KOPT-K1 (cell line): Measurements from ENCODE around the gene SRSF6.
A peak's percentile ranks its signal among the peaks of the same experiment; 100 is the strongest.

Experiments used
- H3K27ac ChIP-seq: fragments of 200-600 bp; sonication (generic); 2 replicates; pipeline ENCODE4 v1.5.1; 2016; ENCODE audit warnings: antibody characterized with exemption, mild to moderate bottlenecking, low read depth, low read length; ENCODE audit not compliant: poor library complexity, severe bottlenecking
- H3K36me3 ChIP-seq: fragments of 200-600 bp; sonication (generic); 2 replicates; pipeline ENCODE4 v1.5.1; 2017; ENCODE audit warnings: antibody characterized with exemption, mild to moderate bottlenecking, low read length, moderate library complexity; ENCODE audit not compliant: insufficient read depth
- H3K9me3 ChIP-seq: fragments of 200-600 bp; sonication (generic); 2 replicates; pipeline ENCODE4 v1.5.1; 2017; ENCODE audit warnings: antibody characterized with exemption, low read length, mild to moderate bottlenecking; ENCODE audit not compliant: insufficient read depth, poor library complexity, severe bottlenecking

SRSF6 gene

DNA sequence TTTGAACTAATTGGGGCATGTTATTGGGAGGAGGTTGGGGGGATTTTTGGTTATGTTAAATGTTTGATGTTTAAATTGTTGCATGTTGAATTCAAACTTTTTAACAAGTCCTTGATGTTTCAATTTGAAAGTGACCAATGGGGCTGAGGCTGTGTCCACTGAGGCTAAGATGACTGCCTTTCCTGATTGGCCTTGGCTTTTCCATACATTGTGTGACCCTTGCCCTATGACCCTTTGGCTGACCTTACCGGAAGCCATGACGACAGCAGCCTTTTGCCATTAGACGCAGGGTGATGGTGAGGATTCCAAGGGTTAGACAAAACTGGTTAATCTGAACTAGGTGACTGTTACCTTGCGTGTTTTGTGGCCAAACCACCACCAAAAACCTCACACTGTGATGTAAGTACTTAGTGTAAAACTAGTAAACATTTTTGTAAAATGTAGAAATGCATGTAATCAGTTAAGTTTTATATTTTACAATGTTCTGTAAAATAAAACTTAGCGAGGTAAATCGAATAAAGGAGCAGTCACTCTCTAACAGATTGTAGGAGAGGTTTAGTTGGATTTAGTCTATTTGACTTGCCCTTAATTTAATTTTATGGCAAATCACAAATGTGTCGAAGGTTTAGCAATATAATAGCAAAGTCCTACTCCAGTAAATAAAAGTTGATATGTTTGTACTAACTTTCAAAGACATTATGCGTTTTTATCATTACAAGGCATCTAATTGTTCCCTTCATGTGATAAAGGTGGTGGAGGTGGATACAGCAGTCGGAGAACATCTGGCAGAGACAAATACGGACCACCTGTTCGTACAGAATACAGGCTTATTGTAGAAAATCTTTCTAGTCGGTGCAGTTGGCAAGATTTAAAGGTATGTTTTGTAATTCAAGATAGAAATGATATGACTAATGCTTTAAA is 1.6 kb downstream of the SRSF6 start:
- peak overlapping the region; percentile 97 for H3K27ac ChIP-seq

DNA sequence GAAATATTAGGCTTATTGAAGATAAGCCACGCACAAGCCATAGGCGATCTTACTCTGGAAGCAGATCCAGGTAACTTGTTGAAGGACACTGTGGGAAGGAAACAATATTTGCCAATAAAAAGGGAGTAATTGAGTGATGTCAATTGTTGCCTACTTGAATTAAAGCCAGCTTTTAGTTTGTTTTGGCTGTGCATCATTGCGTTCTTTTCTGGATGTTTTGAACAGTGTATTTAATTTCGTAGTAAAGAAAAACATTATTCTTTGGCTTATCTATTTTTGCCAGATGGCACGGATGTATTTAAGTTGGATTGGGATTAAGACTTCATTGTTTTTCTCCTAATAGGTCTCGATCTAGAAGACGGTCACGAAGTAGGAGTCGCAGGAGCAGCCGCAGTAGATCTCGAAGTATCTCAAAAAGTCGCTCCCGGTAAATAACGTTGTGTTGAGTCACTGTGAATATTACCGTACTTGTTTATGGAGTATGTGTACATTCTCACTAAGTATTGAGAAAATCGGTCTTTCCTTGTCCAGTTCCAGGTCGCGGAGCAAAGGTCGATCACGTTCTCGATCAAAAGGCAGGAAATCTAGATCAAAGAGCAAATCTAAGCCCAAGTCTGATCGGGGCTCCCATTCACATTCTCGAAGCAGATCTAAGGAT is 2.6 kb downstream of the SRSF6 start:
- H3K36me3 ChIP-seq, result peaks cover 66% of the 10 kb centered on the region
- no peak overlapping the region for H3K27ac ChIP-seq

More for the DNA sequence above, 1.6 kb downstream of the SRSF6 start:
- peaks cover 56% of the 10 kb centered on the region for H3K36me3 ChIP-seq
- H3K9me3 ChIP-seq, result no peaks in the 10 kb centered on the region

DNA sequence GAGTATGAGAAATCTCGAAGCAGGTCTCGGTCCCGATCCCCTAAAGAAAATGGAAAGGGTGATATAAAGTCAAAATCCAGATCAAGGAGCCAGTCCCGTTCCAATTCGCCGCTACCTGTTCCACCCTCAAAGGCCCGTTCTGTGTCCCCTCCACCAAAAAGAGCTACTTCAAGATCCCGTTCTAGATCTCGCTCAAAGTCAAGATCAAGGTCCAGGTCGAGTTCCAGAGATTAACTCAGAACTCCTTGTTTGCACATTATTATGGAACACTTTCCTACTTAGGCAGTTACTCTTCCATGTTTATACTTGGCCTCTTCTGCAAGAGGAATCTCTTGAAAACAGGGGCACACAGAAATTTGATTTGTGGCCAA is 3.1 kb downstream of the SRSF6 start:
- H3K27ac ChIP-seq, result no peak overlapping the region
- H3K9me3 ChIP-seq, result no peaks in the 10 kb centered on the region
- peaks cover 71% of the 10 kb centered on the region for H3K36me3 ChIP-seq

More for the DNA sequence above, 2.6 kb downstream of the SRSF6 start:
- H3K9me3 ChIP-seq, result no peaks in the 10 kb centered on the region

- H3K36me3 ChIP-seq, result peaks cover 84% of the 10 kb centered on the region
- H3K27ac ChIP-seq, result no peak overlapping the region
- no peaks in the 10 kb centered on the region for H3K9me3 ChIP-seq
Measured at GRCh38 chr20:43461894-43462659, 4.4 kb downstream of the SRSF6 start.

- Histone ChIP-seq H3K27ac (no peak overlapping the region), H3K36me3 (peaks cover 90% of the 10 kb centered on the region), H3K9me3 (no peaks in the 10 kb centered on the region)
Measured at GRCh38 chr20:43462660-43463526, 5.2 kb downstream of the SRSF6 start.

GRCh38 chr20:43463527-43464218 is 6.0 kb downstream of the SRSF6 start:
- H3K9me3 ChIP-seq, result no peaks in the 10 kb centered on the region
- peaks cover 95% of the 10 kb centered on the region for H3K36me3 ChIP-seq
- no peak overlapping the region for H3K27ac ChIP-seq

- H3K36me3 ChIP-seq, result peaks cover 95% of the 10 kb centered on the region
- H3K27ac ChIP-seq, result no peak overlapping the region
- no peaks in the 10 kb centered on the region for H3K9me3 ChIP-seq
Measured at GRCh38 chr20:43464219-43464790, 6.6 kb downstream of the SRSF6 start.

- Histone ChIP-seq H3K9me3 (no peaks in the 10 kb centered on the region), H3K36me3 (peaks cover 93% of the 10 kb centered on the region), H3K27ac (no peak overlapping the region)
Measured at GRCh38 chr20:43465625-43465943, 7.9 kb downstream of the SRSF6 start.

GRCh38 chr20:43467589-43467988 is 9.9 kb downstream of the SRSF6 start:
- Histone ChIP-seq H3K9me3 (no peaks in the 10 kb centered on the region), H3K27ac (no peak overlapping the region), H3K36me3 (peaks cover 77% of the 10 kb centered on the region)

DNA sequence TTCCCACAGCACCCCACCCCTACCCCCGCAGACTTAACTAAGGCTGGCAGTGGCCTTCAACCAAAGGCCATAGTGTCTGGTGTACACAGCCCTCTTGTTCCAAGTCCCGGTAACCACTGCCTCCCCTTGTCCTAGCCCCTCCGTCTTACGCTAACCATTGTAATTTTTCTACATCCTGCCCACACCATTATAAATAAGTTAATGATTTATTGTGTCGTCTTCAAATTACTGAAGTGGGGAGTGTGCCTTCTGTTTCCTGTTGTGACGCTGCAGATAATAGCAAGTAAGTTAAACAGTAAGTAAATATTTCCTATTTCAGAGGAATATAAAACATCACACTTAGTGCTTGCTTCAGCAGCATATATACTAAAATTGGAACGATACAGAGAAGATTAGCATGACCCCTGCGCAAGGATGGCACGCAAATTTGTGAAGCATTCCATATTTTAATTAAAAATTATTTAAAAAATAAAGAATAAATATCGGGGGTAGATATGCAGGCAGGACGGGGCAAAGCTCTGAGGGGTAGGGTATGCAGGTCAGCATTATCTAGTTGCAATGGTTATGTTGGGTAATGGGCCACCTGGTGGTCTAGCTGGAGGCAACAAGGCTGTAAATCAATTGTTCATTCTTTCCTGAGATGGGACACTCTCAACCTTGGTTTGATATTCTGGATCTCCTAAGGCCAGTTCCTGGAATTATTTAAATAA is 15.1 kb downstream of the SRSF6 start:
- Histone ChIP-seq H3K27ac (no peak overlapping the region), H3K36me3 (peaks cover 26% of the 10 kb centered on the region), H3K9me3 (no peaks in the 10 kb centered on the region)

DNA sequence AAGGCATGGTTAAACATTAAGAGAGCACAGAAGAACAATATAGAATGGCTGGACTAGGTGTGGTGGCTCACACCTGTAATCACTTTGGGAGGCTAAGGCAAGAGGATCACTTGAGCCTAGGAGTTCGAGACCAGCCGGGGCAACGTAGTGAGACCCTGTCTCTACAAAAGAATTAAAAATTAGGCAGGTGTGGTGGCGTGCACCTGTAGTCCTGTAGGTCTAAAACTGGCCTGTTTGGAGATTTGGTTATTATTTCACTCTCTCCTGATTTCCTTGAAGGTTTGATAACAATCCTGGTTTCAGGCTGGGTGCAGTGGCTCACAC is 15.6 kb downstream of the SRSF6 start:
- Histone ChIP-seq H3K27ac (no peak overlapping the region), H3K36me3 (peaks cover 24% of the 10 kb centered on the region), H3K9me3 (no peaks in the 10 kb centered on the region)

DNA sequence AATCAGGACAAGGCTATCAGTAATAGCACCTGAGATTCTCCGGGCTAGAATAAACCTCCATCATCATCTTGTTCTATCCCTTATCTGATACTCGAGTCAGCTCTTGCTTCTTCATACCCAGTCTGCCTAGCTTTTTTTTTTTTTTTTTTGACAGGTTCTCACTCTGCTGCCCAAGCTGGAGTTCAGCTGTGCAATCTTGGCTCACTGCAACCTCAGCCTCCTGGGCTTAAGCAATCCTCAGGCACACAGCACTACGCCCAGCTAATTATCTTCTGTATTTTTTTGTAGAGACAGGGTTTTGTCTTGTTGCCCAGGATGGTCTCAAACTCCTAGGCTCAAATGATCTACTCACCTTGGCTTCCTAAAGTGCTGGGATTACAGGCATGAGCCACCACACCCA is 19.5 kb downstream of the SRSF6 start:
- Histone ChIP-seq H3K27ac (no peak overlapping the region), H3K36me3 (no peaks in the 10 kb centered on the region), H3K9me3 (peaks cover 9% of the 10 kb centered on the region)

- Histone ChIP-seq H3K9me3 (peaks cover 9% of the 10 kb centered on the region), H3K36me3 (no peaks in the 10 kb centered on the region), H3K27ac (no peak overlapping the region)
Measured at GRCh38 chr20:43477619-43478018, 19.9 kb downstream of the SRSF6 start.
